Ammon's horn (tissue), 1 donor: ENCODE measurements around the gene SPTBN1.

Experiments
- DNase-seq: peaks from one replicate; pipeline ENCODE4 v3.0.0-alpha.2; 2016; ENCODE audit warnings: low spot score

The SPTBN1 gene

GRCh38 chr2:54434229-54434628 lies 21.9 kb upstream of the SPTBN1 start:
- no peak for DNase-seq

- DNase-seq = no peak
These were observed 21.4 kb upstream of the SPTBN1 start for GRCh38 chr2:54434711-54435110.

GRCh38 chr2:54435325-54436226 lies 20.6 kb upstream of the SPTBN1 start:
- no peak for DNase-seq

- DNase-seq = no peak
These were observed 18.5 kb upstream of the SPTBN1 start for GRCh38 chr2:54437588-54437987.

GRCh38 chr2:54438271-54438670 lies 17.9 kb upstream of the SPTBN1 start:
- peak; percentile 49 for DNase-seq

GRCh38 chr2:54439582-54439981 lies 16.5 kb upstream of the SPTBN1 start:
- no peak for DNase-seq

GRCh38 chr2:54440050-54440449 lies 16.1 kb upstream of the SPTBN1 start:
- no peak for DNase-seq

- no peak for DNase-seq
These were observed 11.6 kb upstream of the SPTBN1 start for GRCh38 chr2:54444503-54444902.

GRCh38 chr2:54446122-54446521 lies 10.0 kb upstream of the SPTBN1 start:
- no peak for DNase-seq

- DNase-seq = no peak
These were observed 9.5 kb upstream of the SPTBN1 start for GRCh38 chr2:54446625-54447024.

- no peak for DNase-seq
These were observed 1.5 kb upstream of the SPTBN1 start for GRCh38 chr2:54454548-54455130.

GRCh38 chr2:54455131-54455562 lies 980 bp upstream of the SPTBN1 start:
- DNase-seq = peak; percentile 41

- no peak for DNase-seq
These were observed 160 bp downstream of the SPTBN1 start for GRCh38 chr2:54456362-54456611.

- DNase-seq = peak; percentile 55
These were observed 640 bp downstream of the SPTBN1 start for GRCh38 chr2:54456612-54457322.

GRCh38 chr2:54457323-54458023 lies 1.3 kb downstream of the SPTBN1 start:
- peak; percentile 69 for DNase-seq

- DNase-seq = peak; percentile 27
These were observed 2.9 kb downstream of the SPTBN1 start for GRCh38 chr2:54459037-54459441.

- DNase-seq = peak; percentile 45
These were observed 5.1 kb downstream of the SPTBN1 start for GRCh38 chr2:54461261-54461660.

- no peak for DNase-seq
These were observed 8.2 kb downstream of the SPTBN1 start for GRCh38 chr2:54464341-54464740.

- DNase-seq = no peak
These were observed 9.0 kb downstream of the SPTBN1 start for GRCh38 chr2:54465143-54465542.

- DNase-seq = peak; percentile 53
These were observed 10.7 kb downstream of the SPTBN1 start for GRCh38 chr2:54466870-54467269.

GRCh38 chr2:54468673-54469072 lies 12.5 kb downstream of the SPTBN1 start:
- DNase-seq = no peak

GRCh38 chr2:54469484-54470053 lies 13.4 kb downstream of the SPTBN1 start:
- no peak for DNase-seq
